Erythroblast (primary cell): ENCODE measurements around the gene RBMS1.

ENCODE experiments used
- GATA1 ChIP-seq: IDR thresholded peaks from 2 replicates; pipeline ENCODE4 v1.6.1; 2011; ENCODE audit warnings: low read depth, mild to moderate bottlenecking, control low read depth, low read length, moderate library complexity
- POLR2A ChIP-seq: IDR thresholded peaks from 2 replicates; pipeline ENCODE4 v1.6.1; 2011; ENCODE audit warnings: mild to moderate bottlenecking, low read length

GRCh38 chr2:160333324-160334027, 160.1 kb downstream of the RBMS1 start:
- TF ChIP-seq POLR2A = no peak
- TF ChIP-seq GATA1 = no peak
